ENCODE results near the gene TRIM27. TPM values are rescaled to one million over a fixed set of nuclear protein-coding genes. Genes with fewer than 3 reads are reported as not detected.
"Not testable (repeated sequence)": the region's sequence is repeated elsewhere in the genome, so short reads cannot be mapped to it uniquely, and the experiment has no call there.

TRIM27 gene
- total RNA-seq, 1 donor from 2014 or later, result 101 TPM

- DNase-seq (ENCODE audit: low read depth), result no peak
- no peak for TF ChIP-seq CTCF (IDR thresholded peaks at IDR 0.05; ENCODE audit: insufficient read depth, low read length, poor library complexity, severe bottlenecking)
Observed at GRCh38 chr6:28871335-28872156, 52.2 kb downstream of the TRIM27 start.

GRCh38 chr6:28868873-28869272 is 54.9 kb downstream of the TRIM27 start:
- no peak for TF ChIP-seq CTCF (IDR thresholded peaks at IDR 0.05; ENCODE audit: insufficient read depth, low read length, poor library complexity, severe bottlenecking)
- H3K4me3 ChIP-seq (ENCODE audit: low read depth, low read length), result no peak overlapping the region
- H3K36me3 ChIP-seq (ENCODE audit: control insufficient read depth, insufficient read depth, low read length), result no peaks in the 10 kb centered on the region
- H3K27me3 ChIP-seq (ENCODE audit: control insufficient read depth, insufficient read depth, low read length), result no peaks in the 10 kb centered on the region
- no peak for DNase-seq (ENCODE audit: low read depth)

More at GRCh38 chr6:28871335-28872156, 52.2 kb downstream of the TRIM27 start:
- H3K4me3 ChIP-seq (ENCODE audit: low read depth, low read length), result no peak overlapping the region
- no peaks in the 10 kb centered on the region for H3K36me3 ChIP-seq (ENCODE audit: control insufficient read depth, insufficient read depth, low read length)
- H3K27me3 ChIP-seq (ENCODE audit: control insufficient read depth, insufficient read depth, low read length), result peaks cover 2% of the 10 kb centered on the region

GRCh38 chr6:28867086-28867409 is 56.7 kb downstream of the TRIM27 start:
- Histone ChIP-seq H3K27me3 (ENCODE audit: control insufficient read depth, insufficient read depth, low read length) (no peaks in the 10 kb centered on the region), H3K36me3 (ENCODE audit: control insufficient read depth, insufficient read depth, low read length) (no peaks in the 10 kb centered on the region), H3K4me3 (ENCODE audit: low read depth, low read length) (peak overlapping the region; percentile 58)
- no peak for DNase-seq (ENCODE audit: low read depth)
- no peak for TF ChIP-seq CTCF (IDR thresholded peaks at IDR 0.05; ENCODE audit: insufficient read depth, low read length, poor library complexity, severe bottlenecking)

GRCh38 chr6:28866205-28867085 is 57.3 kb downstream of the TRIM27 start:
- DNase-seq (ENCODE audit: low read depth); H3K27me3 ChIP-seq (ENCODE audit: control insufficient read depth, insufficient read depth, low read length); H3K36me3 ChIP-seq (ENCODE audit: control insufficient read depth, insufficient read depth, low read length): not testable (repeated sequence)
- H3K4me3 ChIP-seq (ENCODE audit: low read depth, low read length), result peak overlapping the region; percentile 58

- H3K4me3 ChIP-seq (ENCODE audit: low read depth, low read length), result no peak overlapping the region
- DNase-seq (ENCODE audit: low read depth), result no peak
- no peaks in the 10 kb centered on the region for H3K27me3 ChIP-seq (ENCODE audit: control insufficient read depth, insufficient read depth, low read length)
- H3K36me3 ChIP-seq (ENCODE audit: control insufficient read depth, insufficient read depth, low read length), result no peaks in the 10 kb centered on the region
- no peak for TF ChIP-seq CTCF (IDR thresholded peaks at IDR 0.05; ENCODE audit: insufficient read depth, low read length, poor library complexity, severe bottlenecking)
Observed at GRCh38 chr6:28865401-28866204, 58.2 kb downstream of the TRIM27 start.

All from kidney epithelial cell (primary cell).